Activated CD4-positive, alpha-beta T cell treated with anti-CD3 and anti-CD28 coated beads for 36 hours (primary cell): ENCODE data around the gene NFIA. TPM values are rescaled to one million over a fixed set of nuclear protein-coding genes. Genes with fewer than 3 reads are reported as not detected.

Source experiments
- ATAC-seq: fragments of 200-7000 bp; cut with Tn5 transposase; one replicate; pipeline ENCODE4 v1.10.0; 2021; ENCODE audit warnings: mild to moderate bottlenecking, moderate library complexity
- CTCF ChIA-PET: fragments of 350-600 bp; sonication (Branson Sonifier 250); formaldehyde crosslinking; loops from one replicate; lab custom pipeline; 2021; ENCODE audit warnings: antibody characterized with exemption; lab: Charles Lee
- POLR2A ChIA-PET: fragments of 350-600 bp; sonication (Branson Sonifier 250); formaldehyde crosslinking; loops from one replicate; lab custom pipeline; 2021; ENCODE audit warnings: antibody characterized with exemption, inconsistent platforms; lab: Charles Lee
- DNase-seq: peaks from one replicate; pipeline ENCODE4 v3.0.0-alpha.2; 2020
- H3K27ac Mint-ChIP-seq: one replicate; pipeline ENCODE4 v1.8.0; 2021; ENCODE audit warnings: mixed read lengths
- H3K27me3 Mint-ChIP-seq: one replicate; pipeline ENCODE4 v1.8.0; 2021; ENCODE audit warnings: mixed read lengths
- H3K36me3 Mint-ChIP-seq: one replicate; pipeline ENCODE4 v1.8.0; 2021; ENCODE audit warnings: low read depth, mixed read lengths
- H3K4me1 Mint-ChIP-seq: one replicate; pipeline ENCODE4 v1.8.0; 2021; ENCODE audit warnings: mixed read lengths
- H3K4me3 Mint-ChIP-seq: one replicate; pipeline ENCODE4 v1.8.0; 2021; ENCODE audit warnings: mild to moderate bottlenecking, moderate library complexity, mixed read lengths
- H3K9me3 Mint-ChIP-seq: one replicate; pipeline ENCODE4 v1.8.0; 2021; ENCODE audit warnings: low read depth, mixed read lengths
- intact Hi-C, 2 experiments: fragments of 100-400 bp; cut with DNase I in 1 of 2; cut with micrococcal nuclease in 1 of 2; formaldehyde crosslinking; loops; one replicate each; pipeline versions ENCODE4 v1.14.2 to v1.15.1; 2022 to 2024; cut with DNase I, micrococcal nuclease
- total RNA-seq, 2 experiments: library from RNA; stranded (reverse); gene quantifications; one replicate each; pipeline ENCODE4 v1.2.3, GENCODE V29; 2021

The NFIA gene
- total RNA-seq, 2 experiments from 2014 or later = 3.0 to 3.2 TPM

GRCh38 chr1:61341426-61341825, 259.1 kb downstream of the NFIA start:
- Mint-ChIP-seq H3K4me1 (no peaks in the 10 kb centered on the region), H3K27me3 (peaks cover 2% of the 10 kb centered on the region), H3K27ac (no peak overlapping the region), H3K36me3 (no peaks in the 10 kb centered on the region), H3K9me3 (no peaks in the 10 kb centered on the region), H3K4me3 (no peak overlapping the region)
- ATAC-seq (no peak), DNase-seq (no peak)
- CTCF ChIA-PET = interaction anchor here (0.7 kb wide), 1 partner anchor 17 kb away, joined by 4 read pairs; no protein-coding TSS in a partner anchor
- intact Hi-C loops = no loop called here
- POLR2A ChIA-PET = no interaction called here

GRCh38 chr1:61343734-61344420, 261.5 kb downstream of the NFIA start:
- H3K36me3 Mint-ChIP-seq = peaks cover 3% of the 10 kb centered on the region
- no peak for ATAC-seq
- ChIA-PET POLR2A (no interaction called here), CTCF (no interaction called here)
- H3K4me1 Mint-ChIP-seq = no peaks in the 10 kb centered on the region
- no peak for DNase-seq
- intact Hi-C loops = no loop called here
- no peaks in the 10 kb centered on the region for H3K27me3 Mint-ChIP-seq
- H3K4me3 Mint-ChIP-seq = no peak overlapping the region
- H3K27ac Mint-ChIP-seq = no peak overlapping the region
- no peaks in the 10 kb centered on the region for H3K9me3 Mint-ChIP-seq

- intact Hi-C loops = no loop called here
- ChIA-PET CTCF (no interaction called here), POLR2A (no interaction called here)
- Mint-ChIP-seq H3K36me3 (peaks cover 3% of the 10 kb centered on the region), H3K9me3 (no peaks in the 10 kb centered on the region), H3K4me1 (no peaks in the 10 kb centered on the region), H3K4me3 (no peak overlapping the region), H3K27me3 (no peaks in the 10 kb centered on the region), H3K27ac (no peak overlapping the region)
- DNase-seq (no peak), ATAC-seq (no peak)
Measured at GRCh38 chr1:61344696-61345095, 262.3 kb downstream of the NFIA start.

GRCh38 chr1:61348025-61348665, 265.8 kb downstream of the NFIA start:
- Mint-ChIP-seq H3K27ac (no peak overlapping the region), H3K9me3 (no peaks in the 10 kb centered on the region), H3K4me1 (no peaks in the 10 kb centered on the region), H3K4me3 (no peak overlapping the region), H3K27me3 (no peaks in the 10 kb centered on the region), H3K36me3 (peaks cover 3% of the 10 kb centered on the region)
- DNase-seq (no peak), ATAC-seq (peak; percentile 93)
- ChIA-PET POLR2A (interaction anchor here (0.8 kb wide), 1 partner anchor 30 kb away, joined by 4 read pairs; no protein-coding TSS in a partner anchor), CTCF (interaction anchor here (0.6 to 0.7 kb wide), 2 partner anchors 15 to 298 kb away, joined by 3 read pairs; no protein-coding TSS in a partner anchor)
- intact Hi-C loops = no loop called here

GRCh38 chr1:61352845-61353435, 270.6 kb downstream of the NFIA start:
- intact Hi-C loops = no loop called here
- H3K27ac Mint-ChIP-seq = no peak overlapping the region
- POLR2A ChIA-PET = no interaction called here
- DNase-seq (no peak), ATAC-seq (no peak)
- H3K4me3 Mint-ChIP-seq = no peak overlapping the region
- no peaks in the 10 kb centered on the region for H3K4me1 Mint-ChIP-seq
- no peaks in the 10 kb centered on the region for H3K9me3 Mint-ChIP-seq
- CTCF ChIA-PET = no interaction called here
- no peaks in the 10 kb centered on the region for H3K36me3 Mint-ChIP-seq
- H3K27me3 Mint-ChIP-seq = no peaks in the 10 kb centered on the region

- Mint-ChIP-seq H3K27me3 (no peaks in the 10 kb centered on the region), H3K9me3 (no peaks in the 10 kb centered on the region), H3K27ac (no peak overlapping the region), H3K36me3 (no peaks in the 10 kb centered on the region), H3K4me1 (no peaks in the 10 kb centered on the region), H3K4me3 (no peak overlapping the region)
- ChIA-PET POLR2A (no interaction called here), CTCF (interaction anchor here (0.6 to 1.3 kb wide), 2 partner anchors 51 to 134 kb away, joined by 3 to 4 read pairs; no protein-coding TSS in a partner anchor)
- ATAC-seq (no peak), DNase-seq (no peak)
- intact Hi-C loops = no loop called here
Measured at GRCh38 chr1:61353797-61354406, 271.5 kb downstream of the NFIA start.

GRCh38 chr1:61356016-61356415, 273.7 kb downstream of the NFIA start:
- intact Hi-C loops = no loop called here
- H3K36me3 Mint-ChIP-seq = no peaks in the 10 kb centered on the region
- ATAC-seq = no peak
- no peak overlapping the region for H3K4me3 Mint-ChIP-seq
- H3K9me3 Mint-ChIP-seq = no peaks in the 10 kb centered on the region
- no peaks in the 10 kb centered on the region for H3K4me1 Mint-ChIP-seq
- POLR2A ChIA-PET = interaction anchor here (0.7 kb wide), 1 partner anchor 290 kb away, joined by 3 read pairs; no protein-coding TSS in a partner anchor
- H3K27ac Mint-ChIP-seq = no peak overlapping the region
- DNase-seq = no peak
- H3K27me3 Mint-ChIP-seq = no peaks in the 10 kb centered on the region
- CTCF ChIA-PET = interaction anchor here (0.6 kb wide), 1 partner anchor 24 kb away, joined by 3 read pairs; no protein-coding TSS in a partner anchor

- intact Hi-C loops = no loop called here
Measured at GRCh38 chr1:61356995-61357394, 274.6 kb downstream of the NFIA start.

GRCh38 chr1:61357539-61357938, 275.2 kb downstream of the NFIA start:
- no peak overlapping the region for H3K27ac Mint-ChIP-seq
- H3K36me3 Mint-ChIP-seq = no peaks in the 10 kb centered on the region
- CTCF ChIA-PET = interaction anchor here (1.1 kb wide), 1 partner anchor 307 kb away, joined by 3 read pairs; no protein-coding TSS in a partner anchor
- intact Hi-C loops = no loop called here
- no peaks in the 10 kb centered on the region for H3K9me3 Mint-ChIP-seq
- no peaks in the 10 kb centered on the region for H3K27me3 Mint-ChIP-seq
- POLR2A ChIA-PET = no interaction called here
- H3K4me3 Mint-ChIP-seq = no peak overlapping the region
- ATAC-seq (no peak), DNase-seq (no peak)
- no peaks in the 10 kb centered on the region for H3K4me1 Mint-ChIP-seq

More at GRCh38 chr1:61356995-61357394, 274.6 kb downstream of the NFIA start:
- Mint-ChIP-seq H3K4me3 (no peak overlapping the region), H3K36me3 (no peaks in the 10 kb centered on the region), H3K27me3 (no peaks in the 10 kb centered on the region), H3K9me3 (no peaks in the 10 kb centered on the region), H3K27ac (no peak overlapping the region), H3K4me1 (no peaks in the 10 kb centered on the region)
- POLR2A ChIA-PET = no interaction called here
- CTCF ChIA-PET = no interaction called here
- DNase-seq = no peak
- ATAC-seq = no peak

- no peak overlapping the region for H3K4me3 Mint-ChIP-seq
- H3K9me3 Mint-ChIP-seq = no peaks in the 10 kb centered on the region
- H3K27ac Mint-ChIP-seq = no peak overlapping the region
- intact Hi-C loops = no loop called here
- CTCF ChIA-PET = interaction anchor here (1.1 kb wide), 1 partner anchor 309 kb away, joined by 3 read pairs; no protein-coding TSS in a partner anchor
- POLR2A ChIA-PET = no interaction called here
- H3K36me3 Mint-ChIP-seq = no peaks in the 10 kb centered on the region
- no peak for DNase-seq
- H3K27me3 Mint-ChIP-seq = no peaks in the 10 kb centered on the region
- ATAC-seq = no peak
- no peaks in the 10 kb centered on the region for H3K4me1 Mint-ChIP-seq
Measured at GRCh38 chr1:61358770-61359455, 276.6 kb downstream of the NFIA start.

GRCh38 chr1:61361931-61362330, 279.6 kb downstream of the NFIA start:
- POLR2A ChIA-PET = no interaction called here
- H3K36me3 Mint-ChIP-seq = no peaks in the 10 kb centered on the region
- DNase-seq (no peak), ATAC-seq (no peak)
- H3K27ac Mint-ChIP-seq = no peak overlapping the region
- H3K4me1 Mint-ChIP-seq = no peaks in the 10 kb centered on the region
- no peak overlapping the region for H3K4me3 Mint-ChIP-seq
- CTCF ChIA-PET = no interaction called here
- no peaks in the 10 kb centered on the region for H3K27me3 Mint-ChIP-seq
- no peaks in the 10 kb centered on the region for H3K9me3 Mint-ChIP-seq
- intact Hi-C loops = no loop called here
